ENCODE results near the gene DNAJB12.

Gene DNAJB12

DNA sequence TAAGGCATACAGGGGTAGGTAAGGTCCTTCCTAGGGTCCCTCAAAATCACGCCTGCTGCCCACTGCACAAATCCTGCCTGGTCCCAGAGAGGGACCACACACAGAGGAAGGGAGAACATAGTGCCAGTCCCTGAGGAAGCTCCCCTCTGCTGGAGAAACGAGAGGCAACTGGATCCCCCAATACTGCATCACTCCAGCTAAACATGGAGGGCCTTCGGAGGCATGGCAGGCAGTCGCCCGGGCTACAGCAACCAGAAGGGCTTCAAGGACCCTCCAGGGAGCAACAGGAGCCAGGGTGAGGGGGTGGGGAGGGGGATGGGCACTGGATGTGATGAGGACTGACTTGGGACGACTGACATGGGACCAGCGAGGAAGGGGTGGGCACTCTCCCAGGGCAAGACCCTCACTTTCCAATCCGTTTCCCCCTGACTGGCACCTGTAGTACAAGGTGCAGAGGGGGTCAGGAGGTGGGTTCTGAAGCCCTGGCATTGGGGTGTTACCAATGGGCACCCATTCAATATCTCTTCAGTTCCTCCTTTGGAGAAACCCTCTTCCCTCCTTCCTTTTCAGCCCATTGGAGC, 59.3 kb downstream of the DNAJB12 start:
- DNase-seq (ENCODE audit: low read depth in 3 of 3, low spot score in 1 of 3) = no peak

DNA sequence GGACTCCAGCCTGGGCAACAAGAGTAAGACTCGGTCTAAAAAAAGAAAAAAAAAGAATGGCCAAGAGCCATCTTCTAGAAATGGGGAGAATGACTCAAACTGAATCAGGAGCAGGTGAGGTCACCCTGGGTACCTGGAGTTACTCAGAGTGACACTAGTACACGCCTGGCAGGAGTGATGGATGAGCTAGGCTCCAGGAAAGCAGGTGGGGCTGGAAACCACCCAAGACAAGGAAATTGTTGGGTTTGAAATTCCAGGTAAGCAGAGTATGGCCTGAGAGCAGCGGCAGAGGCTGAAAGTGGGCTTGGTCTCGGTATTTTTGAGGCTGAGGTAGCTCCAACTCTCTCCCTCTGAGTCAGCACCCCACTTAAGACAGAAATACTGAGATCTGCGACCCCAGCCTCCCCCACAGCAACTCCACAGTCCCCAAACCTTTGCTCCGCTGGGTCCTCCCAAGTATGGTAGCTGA, 62.5 kb downstream of the DNAJB12 start:
- no peak for DNase-seq (ENCODE audit: low read depth in 3 of 3, low spot score in 1 of 3)

DNA sequence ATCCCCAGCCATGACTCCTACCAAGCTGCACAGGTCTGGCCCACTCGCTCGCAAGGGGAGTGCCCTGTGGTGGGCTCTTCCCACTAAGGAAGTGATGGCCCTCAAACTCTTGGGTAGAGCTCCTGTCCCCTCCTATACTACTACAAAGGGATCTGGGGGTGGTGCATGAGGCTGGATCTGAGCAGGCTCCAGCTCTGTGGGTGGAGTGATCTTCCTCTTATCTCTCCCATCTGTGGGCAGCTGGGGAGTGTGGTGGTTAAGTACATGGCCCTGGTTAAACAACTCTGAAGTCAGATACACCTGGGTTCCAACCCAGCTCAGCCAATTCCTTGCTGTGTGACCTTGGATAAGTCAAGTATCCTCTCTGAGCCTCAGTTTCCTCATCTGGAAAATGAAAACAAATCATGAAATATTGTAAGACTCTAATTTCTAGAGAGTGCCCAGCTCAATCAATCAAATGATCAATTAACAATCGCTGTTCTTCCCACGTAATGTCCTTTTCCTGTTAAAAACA, 63.6 kb downstream of the DNAJB12 start:
- no peak for DNase-seq (ENCODE audit: low read depth in 3 of 3, low spot score in 1 of 3)

DNA sequence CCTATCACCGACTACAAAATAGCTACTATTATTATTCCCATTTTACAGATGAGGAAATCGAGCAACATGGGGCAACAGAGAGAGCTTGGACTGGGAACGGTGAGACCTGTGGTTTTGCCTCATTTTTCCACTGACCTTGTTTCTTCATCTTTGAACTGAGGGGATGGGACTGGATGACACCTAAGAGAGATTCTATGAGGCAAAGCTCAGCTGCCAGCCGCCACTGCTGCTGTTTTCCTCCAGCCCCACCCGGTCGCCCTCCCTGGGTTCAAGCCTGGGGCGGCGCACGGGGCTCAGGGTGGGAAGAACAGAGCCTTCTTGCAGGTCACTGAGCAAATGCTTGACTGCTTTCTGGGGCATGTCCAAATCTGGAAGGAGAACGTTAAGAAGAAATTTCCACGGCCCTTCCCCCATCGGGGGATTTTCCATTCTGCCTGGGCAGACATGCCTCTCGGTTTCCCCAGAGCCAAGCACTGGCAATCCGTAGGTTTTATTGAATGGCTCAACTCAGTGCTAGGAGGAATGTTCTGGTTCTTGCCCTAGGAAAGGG, 68.7 kb downstream of the DNAJB12 start:
- DNase-seq (ENCODE audit: low read depth in 3 of 3, low spot score in 1 of 3) = no peak

DNA sequence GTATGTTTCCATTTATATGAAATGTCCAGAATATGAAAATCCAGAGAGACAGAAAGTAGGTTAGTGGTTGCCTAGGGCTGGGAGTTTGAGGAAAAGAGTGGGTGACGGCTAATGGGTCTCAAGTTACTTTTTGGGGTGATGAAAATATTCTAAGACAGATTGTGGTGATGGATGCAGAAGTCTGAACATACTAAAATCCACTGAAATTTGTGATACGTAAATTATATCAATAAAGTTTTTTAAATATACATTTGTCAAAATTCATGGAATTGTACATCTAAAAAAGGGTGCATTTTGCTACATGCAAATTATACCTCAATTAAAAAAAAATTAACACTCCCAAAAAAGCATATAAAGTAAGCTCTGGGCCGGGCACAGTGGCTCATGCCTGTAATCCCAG, 71.6 kb downstream of the DNAJB12 start:
- no peak for DNase-seq (ENCODE audit: low read depth in 3 of 3, low spot score in 1 of 3)

Data from stimulated activated CD4-positive, alpha-beta T cell treated with anti-CD3 and anti-CD28 coated beads, TNF-alpha, amount 100 ng/mL, for 1 hour (primary cell).